ENCODE data around the gene ZNF331. TPM values are rescaled to one million over a fixed set of nuclear protein-coding genes. Genes with fewer than 3 reads are reported as not detected.

Gene ZNF331
- total and polyA plus RNA-seq, 2 experiments from 2014 or later = 11.0 to 22.1 TPM

- Histone ChIP-seq H3K27ac (no peak overlapping the region), H3K4me3 (no peak overlapping the region), H3K9me3 (ENCODE audit: low read depth) (no peaks in the 10 kb centered on the region), H3K27me3 (no peaks in the 10 kb centered on the region), H3K36me3 (no peaks in the 10 kb centered on the region), H3K4me1 (ENCODE audit: low read depth) (no peaks in the 10 kb centered on the region)
- TF ChIP-seq CTCF (IDR thresholded peaks at IDR 0.05; ENCODE audit: low read depth, low read length) = no peak
- no peak for DNase-seq (ENCODE audit: low read depth in 1 of 2, low spot score in 1 of 2)
Measured at GRCh38 chr19:53531457-53531856, 6.5 kb upstream of the ZNF331 start.

GRCh38 chr19:53532362-53532761, 5.6 kb upstream of the ZNF331 start:
- no peaks in the 10 kb centered on the region for H3K9me3 ChIP-seq (ENCODE audit: low read depth)
- no peak for DNase-seq (ENCODE audit: low read depth in 1 of 2, low spot score in 1 of 2)
- no peaks in the 10 kb centered on the region for H3K36me3 ChIP-seq
- TF ChIP-seq CTCF (IDR thresholded peaks at IDR 0.05; ENCODE audit: low read depth, low read length) = no peak
- H3K27me3 ChIP-seq = no peaks in the 10 kb centered on the region
- H3K27ac ChIP-seq = no peak overlapping the region
- no peaks in the 10 kb centered on the region for H3K4me1 ChIP-seq (ENCODE audit: low read depth)
- H3K4me3 ChIP-seq = no peak overlapping the region

- H3K36me3 ChIP-seq = no peaks in the 10 kb centered on the region
- no peaks in the 10 kb centered on the region for H3K4me1 ChIP-seq (ENCODE audit: low read depth)
- no peak for DNase-seq (ENCODE audit: low read depth in 1 of 2, low spot score in 1 of 2)
- TF ChIP-seq CTCF (IDR thresholded peaks at IDR 0.05; ENCODE audit: low read depth, low read length) = no peak
- no peak overlapping the region for H3K4me3 ChIP-seq
- no peaks in the 10 kb centered on the region for H3K27me3 ChIP-seq
- H3K9me3 ChIP-seq (ENCODE audit: low read depth) = no peaks in the 10 kb centered on the region
- H3K27ac ChIP-seq = no peak overlapping the region
Measured at GRCh38 chr19:53536225-53536548, 1.8 kb upstream of the ZNF331 start.

- no peaks in the 10 kb centered on the region for H3K27me3 ChIP-seq
- H3K27ac ChIP-seq = peak overlapping the region; percentile 26
- TF ChIP-seq CTCF (IDR thresholded peaks at IDR 0.05; ENCODE audit: low read depth, low read length) = no peak
- H3K4me1 ChIP-seq (ENCODE audit: low read depth) = no peaks in the 10 kb centered on the region
- DNase-seq (ENCODE audit: low read depth in 1 of 2, low spot score in 1 of 2) = no peak
- no peaks in the 10 kb centered on the region for H3K36me3 ChIP-seq
- no peaks in the 10 kb centered on the region for H3K9me3 ChIP-seq (ENCODE audit: low read depth)
- H3K4me3 ChIP-seq = peak overlapping the region; percentile 61
Measured at GRCh38 chr19:53537121-53537520, 824 bp upstream of the ZNF331 start.

GRCh38 chr19:53538378-53539109, 599 bp downstream of the ZNF331 start:
- Histone ChIP-seq H3K4me3 (peak overlapping the region; percentile 61), H3K27ac (no peak overlapping the region), H3K4me1 (ENCODE audit: low read depth) (no peaks in the 10 kb centered on the region), H3K9me3 (ENCODE audit: low read depth) (no peaks in the 10 kb centered on the region), H3K36me3 (no peaks in the 10 kb centered on the region), H3K27me3 (no peaks in the 10 kb centered on the region)
- TF ChIP-seq CTCF (IDR thresholded peaks at IDR 0.05; ENCODE audit: low read depth, low read length) = no peak
- no peak for DNase-seq (ENCODE audit: low read depth in 1 of 2, low spot score in 1 of 2)
